Measurements from ENCODE around the gene MAGI3. TPM values are rescaled to one million over a fixed set of nuclear protein-coding genes. Genes with fewer than 3 reads are reported as not detected.

The MAGI3 gene
- total RNA-seq, 3 donors from 2014 or later: 48.6 to 65.4 (median 62.9) TPM

- peaks cover 11% of the 10 kb centered on the region for H3K36me3 ChIP-seq (ENCODE audit: low read depth)
- H3K4me1 ChIP-seq (ENCODE audit: low read depth): no peaks in the 10 kb centered on the region
- intact Hi-C loops (cut with DNase I, micrococcal nuclease): loop anchor here (10.0 kb wide), 2 partner anchors 528 to 538 kb away; no protein-coding TSS in a partner anchor
- ATAC-seq (no peak), DNase-seq (no peak)
- no peak for TF ChIP-seq CTCF (IDR thresholded peaks at IDR 0.05)
- no peak overlapping the region for H3K4me3 ChIP-seq
- no peaks in the 10 kb centered on the region for H3K9me3 ChIP-seq
Measured at GRCh38 chr1:113672491-113672890, 282.2 kb downstream of the MAGI3 start.

DNA sequence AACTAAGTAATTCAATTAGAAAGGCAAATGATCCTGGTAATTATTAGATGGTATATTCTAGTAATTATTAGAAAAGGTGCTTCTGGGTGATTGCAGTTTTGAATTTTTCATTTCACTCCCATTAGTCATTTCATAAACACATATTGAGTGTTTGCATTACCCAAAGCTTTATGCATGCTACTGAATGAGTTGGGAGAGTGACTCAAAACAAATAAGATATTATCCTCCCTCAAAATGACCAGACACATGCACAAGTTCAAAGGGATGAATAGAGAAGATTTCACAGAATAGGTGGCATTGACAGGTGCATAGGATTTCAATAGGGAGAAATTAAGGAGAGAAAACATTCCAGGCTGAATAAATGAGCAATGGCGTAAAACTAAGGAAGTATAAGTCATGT lies 284.3 kb downstream of the MAGI3 start:
- Histone ChIP-seq H3K9me3 (no peaks in the 10 kb centered on the region), H3K36me3 (ENCODE audit: low read depth) (peaks cover 11% of the 10 kb centered on the region), H3K4me1 (ENCODE audit: low read depth) (no peaks in the 10 kb centered on the region), H3K4me3 (no peak overlapping the region)
- intact Hi-C loops (cut with DNase I, micrococcal nuclease): loop anchor here (10.0 kb wide), 2 partner anchors 530 to 540 kb away; no protein-coding TSS in a partner anchor
- TF ChIP-seq CTCF (IDR thresholded peaks at IDR 0.05): no peak
- DNase-seq: no peak
- ATAC-seq: no peak

GRCh38 chr1:113675302-113675701 lies 285.0 kb downstream of the MAGI3 start:
- intact Hi-C loops (cut with DNase I, micrococcal nuclease): loop anchor here (10.0 kb wide), 2 partner anchors 531 to 541 kb away; no protein-coding TSS in a partner anchor
- peaks cover 11% of the 10 kb centered on the region for H3K36me3 ChIP-seq (ENCODE audit: low read depth)
- H3K4me3 ChIP-seq: no peak overlapping the region
- H3K4me1 ChIP-seq (ENCODE audit: low read depth): no peaks in the 10 kb centered on the region
- ATAC-seq (no peak), DNase-seq (no peak)
- no peak for TF ChIP-seq CTCF (IDR thresholded peaks at IDR 0.05)
- H3K9me3 ChIP-seq: no peaks in the 10 kb centered on the region

DNA sequence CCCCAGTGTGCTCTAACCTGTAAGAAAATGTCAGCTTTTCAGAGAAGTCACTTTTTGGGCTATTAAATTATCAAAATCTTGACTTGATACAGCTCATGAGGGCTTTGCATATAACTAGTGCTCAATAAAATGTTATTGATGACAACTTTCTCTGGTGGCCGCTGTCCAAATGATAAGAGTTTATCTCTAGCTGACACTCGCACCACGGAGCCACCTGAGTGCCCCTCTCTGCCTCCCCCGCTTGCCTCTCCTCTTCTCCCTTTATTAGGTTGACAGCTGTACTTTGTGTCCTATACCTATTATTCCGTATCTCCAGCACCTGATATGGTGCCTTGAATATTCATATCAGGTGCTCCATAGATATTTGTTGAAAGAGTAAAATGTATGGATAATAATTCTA lies 286.2 kb downstream of the MAGI3 start:
- intact Hi-C loops (cut with DNase I, micrococcal nuclease): loop anchor here (10.0 kb wide), 2 partner anchors 532 to 542 kb away; no protein-coding TSS in a partner anchor
- ATAC-seq (no peak), DNase-seq (no peak)
- Histone ChIP-seq H3K36me3 (ENCODE audit: low read depth) (peaks cover 11% of the 10 kb centered on the region), H3K4me1 (ENCODE audit: low read depth) (no peaks in the 10 kb centered on the region), H3K4me3 (no peak overlapping the region), H3K9me3 (no peaks in the 10 kb centered on the region)
- no peak for TF ChIP-seq CTCF (IDR thresholded peaks at IDR 0.05)

GRCh38 chr1:113677250-113678158 lies 287.2 kb downstream of the MAGI3 start:
- H3K4me3 ChIP-seq: no peak overlapping the region
- peak in 1 of 3 donors; percentile 21 for DNase-seq
- H3K36me3 ChIP-seq (ENCODE audit: low read depth): peaks cover 7% of the 10 kb centered on the region
- peak; percentile 8 for TF ChIP-seq CTCF (IDR thresholded peaks at IDR 0.05)
- intact Hi-C loops (cut with DNase I, micrococcal nuclease): loop anchor here (10.0 kb wide), 2 partner anchors 533 to 543 kb away; no protein-coding TSS in a partner anchor
- peak; percentile 31 for ATAC-seq
- no peaks in the 10 kb centered on the region for H3K9me3 ChIP-seq
- H3K4me1 ChIP-seq (ENCODE audit: low read depth): no peaks in the 10 kb centered on the region

Measured in mucosa of descending colon (tissue), 3 donors.